Tibial nerve (tissue), 4 donors: Measurements from ENCODE around the gene C2orf69. TPM values are rescaled to one million over a fixed set of nuclear protein-coding genes. Genes with fewer than 3 reads are reported as not detected.

ENCODE experiments used
- DNase-seq, 2 donors: peaks; one replicate each; pipeline ENCODE4 v3.0.0-alpha.2; 2019; ENCODE audit warnings: low spot score in 2 of 2
- H3K27ac ChIP-seq, 4 donors: fragments of 200-600 bp; sonication (generic) in 3 of 4; one replicate each; pipeline ENCODE4 v1.5.1; 2017 to 2019; ENCODE audit warnings: mild to moderate bottlenecking in 1 of 4
- H3K27me3 ChIP-seq, 2 donors: fragments of 200-600 bp; sonication (generic) in 1 of 2; one replicate each; pipeline versions ENCODE4 v1.5.1 to v1.6.0; 2017 to 2019
- H3K36me3 ChIP-seq, 3 donors: fragments of 200-600 bp; sonication (generic); one replicate each; pipeline ENCODE4 v1.5.1; 2018 to 2019
- H3K4me1 ChIP-seq, 4 donors: fragments of 200-600 bp; sonication (generic) in 3 of 4; one replicate each; pipeline ENCODE4 v1.5.1; 2017 to 2019
- H3K4me3 ChIP-seq, 4 donors: fragments of 200-600 bp; sonication (generic) in 3 of 4; one replicate each; pipeline ENCODE4 v1.5.1; 2017 to 2019; ENCODE audit warnings: mild to moderate bottlenecking in 1 of 4, moderate library complexity in 1 of 4
- H3K9me3 ChIP-seq, 4 donors: fragments of 200-600 bp; sonication (generic) in 3 of 4; one replicate each; pipeline ENCODE4 v1.5.1; 2017 to 2019
- EP300 ChIP-seq, 2 donors: sonication (generic); formaldehyde crosslinking; IDR thresholded peaks; one replicate each; pipeline ENCODE4 v1.6.1; 2017; ENCODE audit warnings: antibody characterized with exemption in 2 of 2, mild to moderate bottlenecking in 1 of 2
- POLR2A ChIP-seq, 2 donors: fragments of 450-650 bp; IDR thresholded peaks; one replicate each; pipeline ENCODE4 v1.6.1; 2017; ENCODE audit warnings: antibody characterized with exemption in 2 of 2, mild to moderate bottlenecking in 2 of 2, moderate library complexity in 2 of 2
- WGBS, 2 donors: methylation state at CpG; one replicate each; pipeline ENCODE4 v1.1.5; 2018; 5-methylcytosine and 5-hydroxymethylcytosine counted together
- total RNA-seq, 4 donors: library from RNA; depleted of rRNA; stranded (reverse); fragments of >200 nt; gene quantifications; one replicate each; pipeline ENCODE4 v1.1.0, GENCODE V29; 2016
- TF ChIP-seq, protein P1 (sequence below), 5 experiments: fragments of 200-600 bp in 3 of 5; fragments of 450-650 bp in 2 of 5; sonication (generic) in 3 of 5; IDR thresholded peaks; one replicate each; pipeline ENCODE4 v1.5.1; 2016 to 2019; ENCODE audit warnings: antibody characterized with exemption in 5 of 5, mild to moderate bottlenecking in 3 of 5, moderate library complexity in 2 of 5

C2orf69 gene
- total RNA-seq, 4 donors from 2014 or later: 6.1 to 14.3 (median 9.3) TPM

DNA sequence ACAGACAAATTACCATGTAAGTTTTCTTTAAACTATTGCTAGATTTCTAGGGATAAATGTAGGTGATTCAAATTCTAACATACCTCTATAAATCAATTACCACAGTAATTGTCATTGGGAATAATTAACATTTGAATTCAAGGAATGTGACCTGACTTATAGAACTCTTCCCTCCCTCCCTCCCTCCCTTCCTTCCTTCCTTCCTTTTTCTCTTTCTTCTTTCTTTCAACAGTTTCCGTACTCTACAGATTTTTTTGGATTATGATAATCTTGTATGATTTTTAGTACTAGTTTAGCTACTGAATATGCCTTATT, 41.9 kb upstream of the C2orf69 start:
- no peaks in the 10 kb centered on the region for H3K36me3 ChIP-seq
- peaks cover 0 to 8% (median 0%) of the 10 kb centered on the region in 4 donors for H3K9me3 ChIP-seq
- no peaks in the 10 kb centered on the region for H3K4me1 ChIP-seq
- DNase-seq: no peak
- TF ChIP-seq, protein P1, sequence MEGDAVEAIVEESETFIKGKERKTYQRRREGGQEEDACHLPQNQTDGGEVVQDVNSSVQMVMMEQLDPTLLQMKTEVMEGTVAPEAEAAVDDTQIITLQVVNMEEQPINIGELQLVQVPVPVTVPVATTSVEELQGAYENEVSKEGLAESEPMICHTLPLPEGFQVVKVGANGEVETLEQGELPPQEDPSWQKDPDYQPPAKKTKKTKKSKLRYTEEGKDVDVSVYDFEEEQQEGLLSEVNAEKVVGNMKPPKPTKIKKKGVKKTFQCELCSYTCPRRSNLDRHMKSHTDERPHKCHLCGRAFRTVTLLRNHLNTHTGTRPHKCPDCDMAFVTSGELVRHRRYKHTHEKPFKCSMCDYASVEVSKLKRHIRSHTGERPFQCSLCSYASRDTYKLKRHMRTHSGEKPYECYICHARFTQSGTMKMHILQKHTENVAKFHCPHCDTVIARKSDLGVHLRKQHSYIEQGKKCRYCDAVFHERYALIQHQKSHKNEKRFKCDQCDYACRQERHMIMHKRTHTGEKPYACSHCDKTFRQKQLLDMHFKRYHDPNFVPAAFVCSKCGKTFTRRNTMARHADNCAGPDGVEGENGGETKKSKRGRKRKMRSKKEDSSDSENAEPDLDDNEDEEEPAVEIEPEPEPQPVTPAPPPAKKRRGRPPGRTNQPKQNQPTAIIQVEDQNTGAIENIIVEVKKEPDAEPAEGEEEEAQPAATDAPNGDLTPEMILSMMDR (IDR thresholded peaks at IDR 0.05): no peak
- TF ChIP-seq POLR2A (IDR thresholded peaks at IDR 0.05) (no peak), EP300 (IDR thresholded peaks at IDR 0.05) (no peak)
- no peak overlapping the region for H3K4me3 ChIP-seq
- H3K27ac ChIP-seq: no peak overlapping the region
- WGBS, 2 donors: 61 to 69% methylated on average over 1 of the region's 1 CpG
- no peaks in the 10 kb centered on the region for H3K27me3 ChIP-seq

DNA sequence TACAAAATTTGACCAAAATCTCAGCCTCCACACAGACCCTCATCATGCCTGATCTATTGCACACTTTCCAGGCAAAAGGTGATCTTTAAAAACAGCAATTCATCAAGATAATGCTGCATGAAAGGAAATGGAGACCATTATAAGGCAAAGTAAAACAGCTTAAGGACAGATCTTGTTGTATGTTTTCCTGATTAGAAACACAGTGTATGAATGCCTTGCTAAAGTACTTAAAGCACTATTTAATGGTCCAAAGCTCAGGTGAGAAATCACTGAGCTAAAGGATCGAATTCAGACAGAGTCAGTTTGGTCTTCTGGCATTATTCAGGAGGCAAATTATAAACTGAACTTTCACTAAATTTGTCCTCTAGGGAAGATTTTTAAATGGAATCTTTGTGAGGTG, 41.4 kb upstream of the C2orf69 start:
- Histone ChIP-seq H3K9me3 (peaks cover 0 to 12% (median 0%) of the 10 kb centered on the region in 4 donors), H3K4me1 (no peaks in the 10 kb centered on the region), H3K4me3 (no peak overlapping the region), H3K36me3 (no peaks in the 10 kb centered on the region), H3K27ac (no peak overlapping the region), H3K27me3 (no peaks in the 10 kb centered on the region)
- 44 to 45% methylated on average over 1 of the region's 1 CpG for WGBS, 2 donors
- DNase-seq: no peak
- TF ChIP-seq, protein P1 (IDR thresholded peaks at IDR 0.05): no peak
- TF ChIP-seq EP300 (IDR thresholded peaks at IDR 0.05) (no peak), POLR2A (IDR thresholded peaks at IDR 0.05) (no peak)

DNA sequence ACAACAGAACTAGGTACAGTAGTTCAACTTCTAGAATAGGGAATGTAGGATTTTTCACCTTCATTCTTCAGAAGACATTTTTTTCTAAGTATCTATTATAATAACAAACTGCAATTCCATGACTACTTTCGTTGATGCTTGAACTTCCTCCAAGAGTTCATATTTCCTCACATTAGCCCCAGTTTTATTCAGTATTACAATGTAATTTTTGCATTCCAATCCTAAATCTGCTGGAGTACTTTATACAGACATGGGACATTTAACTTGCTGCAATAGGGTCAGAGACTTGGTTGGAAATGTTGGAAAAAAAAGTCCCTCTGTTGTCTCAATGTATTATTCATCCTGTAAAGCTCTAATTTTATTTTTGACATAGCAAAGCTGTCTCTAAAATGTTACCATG, 40.5 kb upstream of the C2orf69 start:
- Histone ChIP-seq H3K4me3 (no peak overlapping the region), H3K36me3 (no peaks in the 10 kb centered on the region), H3K4me1 (no peaks in the 10 kb centered on the region), H3K27ac (no peak overlapping the region), H3K27me3 (no peaks in the 10 kb centered on the region), H3K9me3 (peaks cover 0 to 21% (median 0%) of the 10 kb centered on the region in 4 donors)
- DNase-seq: no peak
- WGBS, 2 donors: 37 to 49% methylated on average over 1 of the region's 1 CpG
- TF ChIP-seq POLR2A (IDR thresholded peaks at IDR 0.05) (no peak), EP300 (IDR thresholded peaks at IDR 0.05) (no peak)
- TF ChIP-seq, protein P1 (IDR thresholded peaks at IDR 0.05): no peak

DNA sequence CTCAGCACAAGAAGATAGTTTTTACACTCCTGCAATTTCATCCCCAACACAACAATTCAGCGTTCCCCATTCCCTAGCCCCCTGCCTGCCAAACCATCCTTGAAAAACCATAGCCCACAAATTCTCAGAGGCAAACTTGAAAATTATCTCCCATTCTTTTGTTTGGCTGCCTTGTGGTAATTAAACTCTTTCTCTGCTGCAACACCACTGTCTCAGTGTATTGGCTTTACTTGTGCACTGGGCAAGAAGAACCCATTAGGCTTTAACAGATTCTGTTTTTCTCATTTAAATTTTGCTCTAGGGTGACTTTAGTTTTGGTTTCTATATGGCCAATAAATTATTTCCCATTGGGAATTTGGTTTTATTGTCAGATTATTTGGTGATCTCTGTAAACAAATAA, 36.9 kb upstream of the C2orf69 start:
- no peak for DNase-seq
- Histone ChIP-seq H3K9me3 (peaks cover 0 to 35% (median 0%) of the 10 kb centered on the region in 4 donors), H3K27me3 (no peaks in the 10 kb centered on the region), H3K36me3 (no peaks in the 10 kb centered on the region), H3K4me1 (no peaks in the 10 kb centered on the region), H3K27ac (no peak overlapping the region), H3K4me3 (no peak overlapping the region)
- WGBS, 2 donors: 94 to 97% methylated on average over 1 of the region's 1 CpG
- TF ChIP-seq, protein P1 (IDR thresholded peaks at IDR 0.05): no peak
- no peak for TF ChIP-seq EP300 (IDR thresholded peaks at IDR 0.05)
- TF ChIP-seq POLR2A (IDR thresholded peaks at IDR 0.05): no peak

DNA sequence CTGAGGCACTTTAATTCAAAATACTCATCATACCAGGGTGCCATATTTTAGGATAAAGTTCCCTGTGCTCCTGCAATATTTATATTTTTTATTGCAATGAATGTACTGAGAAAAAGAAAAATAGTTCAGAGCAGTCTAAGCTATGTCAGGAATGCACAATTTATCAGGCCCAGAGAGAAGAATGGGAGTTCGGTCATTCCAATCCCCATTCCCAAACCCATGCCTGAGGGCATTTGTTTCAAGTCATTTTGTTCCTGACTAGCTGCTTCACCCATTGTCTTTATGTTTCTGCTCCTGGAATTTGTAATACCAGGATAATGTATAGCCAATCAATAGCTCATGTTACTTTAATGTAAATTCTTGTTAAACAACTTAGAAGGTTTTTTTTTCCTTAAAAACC, 35.7 kb upstream of the C2orf69 start:
- Histone ChIP-seq H3K36me3 (no peaks in the 10 kb centered on the region), H3K9me3 (peaks cover 0 to 35% (median 0%) of the 10 kb centered on the region in 4 donors), H3K27ac (no peak overlapping the region), H3K27me3 (no peaks in the 10 kb centered on the region), H3K4me1 (no peaks in the 10 kb centered on the region), H3K4me3 (no peak overlapping the region)
- 61 to 67% methylated on average over 1 of the region's 1 CpG for WGBS, 2 donors
- no peak for DNase-seq
- TF ChIP-seq POLR2A (IDR thresholded peaks at IDR 0.05): no peak
- TF ChIP-seq EP300 (IDR thresholded peaks at IDR 0.05): no peak
- TF ChIP-seq, protein P1 (IDR thresholded peaks at IDR 0.05): no peak
